Measurements from ENCODE around the gene FRMD5. TPM values are rescaled to one million over a fixed set of nuclear protein-coding genes. Genes with fewer than 3 reads are reported as not detected.
"Not testable (repeated sequence)": the region's sequence is repeated elsewhere in the genome, so short reads cannot be mapped to it uniquely, and the experiment has no call there.

Gene FRMD5
- total RNA-seq, 6 experiments from 2014 or later = not detected

GRCh38 chr15:43852607-43853006, 342.5 kb downstream of the FRMD5 start:
- H3K36me3 ChIP-seq = no peaks in the 10 kb centered on the region
- H3K9me3 ChIP-seq = no peaks in the 10 kb centered on the region
- no peak overlapping the region for H3K27ac ChIP-seq
- H3K4me1 ChIP-seq = no peaks in the 10 kb centered on the region
- no peak for DNase-seq
- no peak for ATAC-seq
- no peaks in the 10 kb centered on the region for H3K27me3 ChIP-seq
- intact Hi-C loops (cut with DNase I) = no loop called here
- TF ChIP-seq POLR2A (IDR thresholded peaks at IDR 0.05) = no peak
- TF ChIP-seq, protein P1, sequence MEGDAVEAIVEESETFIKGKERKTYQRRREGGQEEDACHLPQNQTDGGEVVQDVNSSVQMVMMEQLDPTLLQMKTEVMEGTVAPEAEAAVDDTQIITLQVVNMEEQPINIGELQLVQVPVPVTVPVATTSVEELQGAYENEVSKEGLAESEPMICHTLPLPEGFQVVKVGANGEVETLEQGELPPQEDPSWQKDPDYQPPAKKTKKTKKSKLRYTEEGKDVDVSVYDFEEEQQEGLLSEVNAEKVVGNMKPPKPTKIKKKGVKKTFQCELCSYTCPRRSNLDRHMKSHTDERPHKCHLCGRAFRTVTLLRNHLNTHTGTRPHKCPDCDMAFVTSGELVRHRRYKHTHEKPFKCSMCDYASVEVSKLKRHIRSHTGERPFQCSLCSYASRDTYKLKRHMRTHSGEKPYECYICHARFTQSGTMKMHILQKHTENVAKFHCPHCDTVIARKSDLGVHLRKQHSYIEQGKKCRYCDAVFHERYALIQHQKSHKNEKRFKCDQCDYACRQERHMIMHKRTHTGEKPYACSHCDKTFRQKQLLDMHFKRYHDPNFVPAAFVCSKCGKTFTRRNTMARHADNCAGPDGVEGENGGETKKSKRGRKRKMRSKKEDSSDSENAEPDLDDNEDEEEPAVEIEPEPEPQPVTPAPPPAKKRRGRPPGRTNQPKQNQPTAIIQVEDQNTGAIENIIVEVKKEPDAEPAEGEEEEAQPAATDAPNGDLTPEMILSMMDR (IDR thresholded peaks at IDR 0.05) = no peak
- no peak overlapping the region for H3K4me3 ChIP-seq
- 98% methylated on average over 4 of the region's 4 CpGs for WGBS (ENCODE audit: insufficient coverage, low coverage, low lambda C conversion rate, missing lambda C conversion rate)

GRCh38 chr15:43851251-43851650, 343.8 kb downstream of the FRMD5 start:
- no peak for ATAC-seq
- Histone ChIP-seq H3K36me3 (no peaks in the 10 kb centered on the region), H3K4me1 (no peaks in the 10 kb centered on the region), H3K9me3 (no peaks in the 10 kb centered on the region), H3K27me3 (no peaks in the 10 kb centered on the region), H3K4me3 (no peak overlapping the region), H3K27ac (no peak overlapping the region)
- intact Hi-C loops (cut with DNase I) = no loop called here
- DNase-seq = no peak
- TF ChIP-seq, protein P1 (IDR thresholded peaks at IDR 0.05) = no peak
- no peak for TF ChIP-seq POLR2A (IDR thresholded peaks at IDR 0.05)
- 98% methylated on average over 3 of the region's 3 CpGs for WGBS (ENCODE audit: insufficient coverage, low coverage, low lambda C conversion rate, missing lambda C conversion rate)

DNA sequence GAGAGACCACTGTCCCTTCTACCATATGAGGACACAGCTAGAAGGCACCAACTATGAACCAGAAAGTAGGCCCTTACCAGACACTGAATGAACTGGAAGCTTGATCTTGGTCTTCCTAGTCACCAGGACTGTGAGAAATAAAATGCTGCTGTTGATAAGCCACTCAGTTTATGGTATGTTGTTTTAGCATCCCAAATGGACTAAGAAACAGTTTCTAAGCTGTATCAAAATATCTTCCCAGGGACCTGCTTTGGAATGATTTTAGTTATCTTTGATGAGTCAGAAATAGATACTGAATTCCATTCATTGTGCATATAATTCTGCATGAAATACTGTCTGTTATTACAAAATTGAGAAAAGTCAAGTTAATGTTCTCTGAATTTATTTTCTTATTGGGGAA, 349.6 kb downstream of the FRMD5 start:
- Histone ChIP-seq H3K9me3 (no peaks in the 10 kb centered on the region), H3K27me3 (no peaks in the 10 kb centered on the region), H3K4me3 (no peak overlapping the region), H3K4me1 (no peaks in the 10 kb centered on the region), H3K27ac (no peak overlapping the region), H3K36me3 (no peaks in the 10 kb centered on the region)
- DNase-seq (no peak), ATAC-seq (no peak)
- intact Hi-C loops (cut with DNase I) = no loop called here
- no peak for TF ChIP-seq POLR2A (IDR thresholded peaks at IDR 0.05)
- TF ChIP-seq, protein P1 (IDR thresholded peaks at IDR 0.05) = no peak

DNA sequence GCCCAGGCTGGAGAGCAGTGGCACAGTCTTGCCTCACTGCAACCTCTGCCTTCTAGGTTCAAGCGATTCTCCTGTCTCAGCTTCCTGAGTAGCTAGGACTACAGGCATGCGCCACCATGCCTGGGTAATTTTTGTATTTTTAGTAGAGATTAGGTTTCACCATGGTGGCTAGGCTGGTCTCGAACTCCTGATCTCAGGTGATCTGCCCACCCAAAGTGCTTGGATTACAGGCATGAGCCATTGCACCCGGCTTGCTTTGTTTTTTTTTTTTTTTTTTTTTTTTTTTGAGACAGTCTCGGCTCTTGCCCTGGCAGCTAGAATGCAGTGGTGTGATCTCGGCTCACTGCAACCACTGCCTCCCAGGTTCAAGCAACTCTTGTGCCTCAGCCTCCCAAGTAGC, 362.6 kb downstream of the FRMD5 start:
- intact Hi-C loops (cut with DNase I); ATAC-seq; H3K36me3 ChIP-seq; H3K27me3 ChIP-seq; H3K9me3 ChIP-seq; H3K27ac ChIP-seq; DNase-seq; H3K4me1 ChIP-seq; H3K4me3 ChIP-seq: not testable (repeated sequence)
- WGBS (ENCODE audit: insufficient coverage, low coverage, low lambda C conversion rate, missing lambda C conversion rate) = 88% methylated on average over 5 of the region's 6 CpGs

- DNase-seq; H3K27me3 ChIP-seq; H3K27ac ChIP-seq; intact Hi-C loops (cut with DNase I); ATAC-seq; H3K36me3 ChIP-seq; H3K4me3 ChIP-seq; H3K9me3 ChIP-seq; H3K4me1 ChIP-seq: not testable (repeated sequence)
- WGBS (ENCODE audit: insufficient coverage, low coverage, low lambda C conversion rate, missing lambda C conversion rate) = 93% methylated on average over 14 of the region's 14 CpGs
These were observed 363.5 kb downstream of the FRMD5 start for GRCh38 chr15:43831519-43832052.

GRCh38 chr15:43830691-43831275, 364.3 kb downstream of the FRMD5 start:
- H3K4me3 ChIP-seq; H3K4me1 ChIP-seq; H3K36me3 ChIP-seq; intact Hi-C loops (cut with DNase I); H3K27ac ChIP-seq; ATAC-seq; H3K27me3 ChIP-seq; H3K9me3 ChIP-seq; DNase-seq: not testable (repeated sequence)
- 98% methylated on average over 9 of the region's 9 CpGs for whole genome bisulfite sequencing (ENCODE audit: insufficient coverage, low coverage, low lambda C conversion rate, missing lambda C conversion rate)

DNA sequence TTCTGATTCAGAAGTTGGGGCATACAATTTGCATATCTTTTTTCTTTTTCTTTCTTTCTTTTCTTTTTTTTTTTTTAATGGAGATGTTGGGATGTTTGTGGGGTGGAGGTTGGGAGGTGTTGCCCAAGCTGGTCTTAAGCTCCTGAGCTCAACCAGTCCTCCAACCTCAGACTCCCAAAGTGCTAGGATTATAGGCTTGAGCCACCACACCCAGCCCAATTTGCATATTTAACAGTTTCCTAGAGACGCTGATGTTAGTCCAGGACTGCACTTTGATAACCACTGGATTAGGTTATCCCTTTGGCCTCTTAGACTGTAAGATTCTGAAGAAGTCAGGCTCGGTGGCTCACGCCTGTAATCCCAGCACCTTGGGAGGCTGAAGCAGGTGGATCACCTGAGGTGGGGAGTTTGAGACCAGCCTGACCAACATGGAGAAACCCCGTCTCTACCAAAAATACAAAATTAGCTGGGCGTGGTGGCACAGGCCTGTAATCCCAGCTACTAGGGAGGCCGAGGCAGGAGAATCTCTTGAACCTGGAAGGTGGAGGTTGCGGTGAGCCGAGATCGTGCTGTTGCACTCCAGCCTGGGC, 365.0 kb downstream of the FRMD5 start:
- 75% methylated on average over 5 of the region's 9 CpGs for WGBS (ENCODE audit: insufficient coverage, low coverage, low lambda C conversion rate, missing lambda C conversion rate)
- ATAC-seq; H3K4me3 ChIP-seq; DNase-seq; H3K27ac ChIP-seq; H3K9me3 ChIP-seq; intact Hi-C loops (cut with DNase I); H3K4me1 ChIP-seq; H3K27me3 ChIP-seq; H3K36me3 ChIP-seq: not testable (repeated sequence)
